ENCODE results near the gene SPATS2L. TPM values are rescaled to one million over a fixed set of nuclear protein-coding genes. Genes with fewer than 3 reads are reported as not detected.

The SPATS2L gene
- total RNA-seq, 1 experiment from 2014 or later = 112 TPM

DNA sequence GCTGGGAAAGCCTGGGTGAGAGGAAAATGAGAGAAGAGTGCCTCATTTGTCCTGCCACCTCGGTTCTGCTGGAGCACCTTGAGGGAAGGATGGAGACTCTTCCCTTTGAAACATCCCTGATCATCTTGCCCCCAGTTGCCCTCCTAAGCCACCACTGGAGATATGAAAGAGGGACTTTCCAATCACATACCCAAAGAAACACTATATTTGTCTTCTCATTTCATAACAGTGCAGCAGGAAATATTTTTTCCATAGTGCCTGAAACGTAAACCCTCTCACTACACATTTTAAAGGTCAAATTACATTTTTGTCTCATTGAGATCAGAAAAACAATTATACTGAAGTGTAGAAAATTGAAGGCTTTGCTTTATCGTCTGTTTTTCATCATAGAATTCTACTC lies 140.1 kb downstream of the SPATS2L start (continued):
- TF ChIP-seq ZNF512 (CRISPR knock-in tag; IDR thresholded peaks at IDR 0.05; ENCODE audit: borderline replicate concordance) = no peak
- no peak for TF ChIP-seq NFYB (CRISPR knock-in tag; conservative IDR thresholded peaks at IDR 0.05; ENCODE audit: low read depth)

- Mint-ChIP-seq H3K27ac (no peak overlapping the region), H3K4me1 (no peaks in the 10 kb centered on the region), H3K36me3 (peaks cover 58% of the 10 kb centered on the region), H3K9me3 (0 out of 2 replicates have a peak, but pooled peaks cover 5% of the 10 kb centered on the region), H3K4me3 (no peak overlapping the region), H3K27me3 (ENCODE audit: low read depth) (no peaks in the 10 kb centered on the region)
- POLR2A ChIA-PET = no interaction called here
- no peak for DNase-seq (ENCODE audit: low spot score)
- ATAC-seq = no peak
- TF ChIP-seq FOXJ3 (CRISPR knock-in tag; IDR thresholded peaks at IDR 0.05; ENCODE audit: borderline replicate concordance) = no peak
- CTCF ChIA-PET = no interaction called here
These were observed 140.8 kb downstream of the SPATS2L start for GRCh38 chr2:200447139-200447855.

DNA sequence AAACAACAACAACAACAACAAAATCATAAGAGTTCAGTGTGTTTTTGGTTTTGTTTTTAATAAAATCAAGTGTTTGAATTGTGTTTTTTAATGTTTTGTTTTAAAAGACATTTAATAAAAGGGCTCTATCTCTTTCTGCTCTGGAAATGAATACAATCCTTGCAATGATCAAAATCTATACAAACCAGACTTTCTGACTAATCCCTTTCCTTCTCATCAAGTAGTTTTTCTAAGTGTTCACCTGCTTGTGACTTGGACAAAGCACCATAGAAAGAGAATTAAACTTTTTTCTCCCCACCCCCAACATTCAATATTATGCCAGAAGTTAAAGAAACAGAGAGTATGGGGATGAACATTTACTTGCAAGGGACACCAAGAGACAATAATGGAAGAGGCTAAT lies 142.0 kb downstream of the SPATS2L start:
- ChIA-PET POLR2A (no interaction called here), CTCF (interaction anchor here (1.4 kb wide), 1 partner anchor 394 kb away, joined by 3 read pairs; no protein-coding TSS in a partner anchor)
- ATAC-seq = no peak
- Mint-ChIP-seq H3K27ac (no peak overlapping the region), H3K4me3 (no peak overlapping the region), H3K4me1 (peaks cover 7% of the 10 kb centered on the region), H3K27me3 (ENCODE audit: low read depth) (no peaks in the 10 kb centered on the region), H3K36me3 (peaks cover 46% of the 10 kb centered on the region), H3K9me3 (0 out of 2 replicates have a peak, but pooled peaks cover 5% of the 10 kb centered on the region)
- DNase-seq (ENCODE audit: low spot score) = no peak
- TF ChIP-seq GRHL2 (CRISPR knock-in tag; IDR thresholded peaks at IDR 0.05; ENCODE audit: insufficient replicate concordance, severe bottlenecking) = no peak
- no peak for TF ChIP-seq USF1 (CRISPR knock-in tag; IDR thresholded peaks at IDR 0.05)
- TF ChIP-seq, protein P1, sequence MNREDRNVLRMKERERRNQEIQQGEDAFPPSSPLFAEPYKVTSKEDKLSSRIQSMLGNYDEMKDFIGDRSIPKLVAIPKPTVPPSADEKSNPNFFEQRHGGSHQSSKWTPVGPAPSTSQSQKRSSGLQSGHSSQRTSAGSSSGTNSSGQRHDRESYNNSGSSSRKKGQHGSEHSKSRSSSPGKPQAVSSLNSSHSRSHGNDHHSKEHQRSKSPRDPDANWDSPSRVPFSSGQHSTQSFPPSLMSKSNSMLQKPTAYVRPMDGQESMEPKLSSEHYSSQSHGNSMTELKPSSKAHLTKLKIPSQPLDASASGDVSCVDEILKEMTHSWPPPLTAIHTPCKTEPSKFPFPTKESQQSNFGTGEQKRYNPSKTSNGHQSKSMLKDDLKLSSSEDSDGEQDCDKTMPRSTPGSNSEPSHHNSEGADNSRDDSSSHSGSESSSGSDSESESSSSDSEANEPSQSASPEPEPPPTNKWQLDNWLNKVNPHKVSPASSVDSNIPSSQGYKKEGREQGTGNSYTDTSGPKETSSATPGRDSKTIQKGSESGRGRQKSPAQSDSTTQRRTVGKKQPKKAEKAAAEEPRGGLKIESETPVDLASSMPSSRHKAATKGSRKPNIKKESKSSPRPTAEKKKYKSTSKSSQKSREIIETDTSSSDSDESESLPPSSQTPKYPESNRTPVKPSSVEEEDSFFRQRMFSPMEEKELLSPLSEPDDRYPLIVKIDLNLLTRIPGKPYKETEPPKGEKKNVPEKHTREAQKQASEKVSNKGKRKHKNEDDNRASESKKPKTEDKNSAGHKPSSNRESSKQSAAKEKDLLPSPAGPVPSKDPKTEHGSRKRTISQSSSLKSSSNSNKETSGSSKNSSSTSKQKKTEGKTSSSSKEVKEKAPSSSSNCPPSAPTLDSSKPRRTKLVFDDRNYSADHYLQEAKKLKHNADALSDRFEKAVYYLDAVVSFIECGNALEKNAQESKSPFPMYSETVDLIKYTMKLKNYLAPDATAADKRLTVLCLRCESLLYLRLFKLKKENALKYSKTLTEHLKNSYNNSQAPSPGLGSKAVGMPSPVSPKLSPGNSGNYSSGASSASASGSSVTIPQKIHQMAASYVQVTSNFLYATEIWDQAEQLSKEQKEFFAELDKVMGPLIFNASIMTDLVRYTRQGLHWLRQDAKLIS (CRISPR knock-in tag; IDR thresholded peaks at IDR 0.05; ENCODE audit: borderline replicate concordance) = no peak
- no peak for TF ChIP-seq ZNF263 (CRISPR knock-in tag; IDR thresholded peaks at IDR 0.05; ENCODE audit: low read depth)
- TF ChIP-seq ZNF532 (CRISPR knock-in tag; IDR thresholded peaks at IDR 0.05; ENCODE audit: borderline replicate concordance) = no peak
- no peak for TF ChIP-seq CTCF (IDR thresholded peaks at IDR 0.05)
- no peak for TF ChIP-seq SP1 (CRISPR knock-in tag; conservative IDR thresholded peaks at IDR 0.05)
- TF ChIP-seq ARID4B (CRISPR knock-in tag; IDR thresholded peaks at IDR 0.05; ENCODE audit: borderline replicate concordance) = no peak
- TF ChIP-seq TCF7 (CRISPR knock-in tag; IDR thresholded peaks at IDR 0.05; ENCODE audit: low read depth) = no peak
- TF ChIP-seq IRF2 (CRISPR knock-in tag; IDR thresholded peaks at IDR 0.05; ENCODE audit: borderline replicate concordance, low read depth) = no peak
